Prostate gland (tissue), 2 donors: ENCODE results near the gene RBM39. TPM values are rescaled to one million over a fixed set of nuclear protein-coding genes. Genes with fewer than 3 reads are reported as not detected.

Source experiments
- DNase-seq: peaks from one replicate; pipeline ENCODE4 v3.0.0-alpha.2; 2019; ENCODE audit warnings: low spot score
- H3K27ac ChIP-seq, 2 donors: fragments of 200-600 bp; sonication (generic); 2 replicates each; pipeline ENCODE4 v1.5.1; 2017 to 2019
- H3K27me3 ChIP-seq: fragments of 200-600 bp; sonication (generic); replicated peaks from 2 replicates; pipeline ENCODE4 v1.5.1; 2019; ENCODE audit not compliant: insufficient read depth
- H3K36me3 ChIP-seq, 2 donors: fragments of 200-600 bp; sonication (generic); 1 replicate in 1 of 2; 2 replicates in 1 of 2; pipeline versions ENCODE4 v1.5.1 to v1.8.1; 2017 to 2019
- H3K4me1 ChIP-seq: fragments of 200-600 bp; sonication (generic); replicated peaks from 2 replicates; pipeline ENCODE4 v1.5.1; 2019
- H3K4me3 ChIP-seq, 2 donors: fragments of 200-600 bp; sonication (generic); 2 replicates each; pipeline ENCODE4 v1.5.1; 2017 to 2019
- H3K9me3 ChIP-seq: fragments of 200-600 bp; sonication (generic); 2 replicates; pipeline ENCODE4 v1.5.1; 2017
- CTCF ChIP-seq, 4 experiments: fragments of 200-600 bp in 2 of 4; fragments of 450-650 bp in 2 of 4; sonication (generic) in 2 of 4; IDR thresholded peaks; 1 replicate in 3 of 4; 2 replicates in 1 of 4; pipeline ENCODE4 v1.5.1; 2016 to 2019; ENCODE audit warnings: antibody characterized with exemption in 4 of 4, mild to moderate bottlenecking in 2 of 4, moderate library complexity in 2 of 4
- POLR2A ChIP-seq: fragments of 450-650 bp; IDR thresholded peaks from one replicate; pipeline ENCODE4 v1.6.1; 2016; ENCODE audit warnings: antibody characterized with exemption, mild to moderate bottlenecking
- POLR2AphosphoS5 ChIP-seq: sonication (generic); formaldehyde crosslinking; IDR thresholded peaks from one replicate; pipeline ENCODE4 v1.6.1; 2017; ENCODE audit warnings: antibody characterized with exemption
- WGBS: methylation state at CpG from one replicate; pipeline ENCODE4 v1.1.5; 2018; 5-methylcytosine and 5-hydroxymethylcytosine counted together
- intact Hi-C: fragments of 100-400 bp; cut with DNase I; formaldehyde crosslinking; loops from one replicate; pipeline ENCODE4 v1.14.2; 2022
- total RNA-seq, 2 donors: library from RNA; depleted of rRNA; stranded (reverse); fragments of >200 nt; gene quantifications; one replicate each; pipeline ENCODE4 v1.1.0, GENCODE V29; 2016

RBM39 gene
- total RNA-seq, 2 donors from 2014 or later: 228 to 235 TPM

DNA sequence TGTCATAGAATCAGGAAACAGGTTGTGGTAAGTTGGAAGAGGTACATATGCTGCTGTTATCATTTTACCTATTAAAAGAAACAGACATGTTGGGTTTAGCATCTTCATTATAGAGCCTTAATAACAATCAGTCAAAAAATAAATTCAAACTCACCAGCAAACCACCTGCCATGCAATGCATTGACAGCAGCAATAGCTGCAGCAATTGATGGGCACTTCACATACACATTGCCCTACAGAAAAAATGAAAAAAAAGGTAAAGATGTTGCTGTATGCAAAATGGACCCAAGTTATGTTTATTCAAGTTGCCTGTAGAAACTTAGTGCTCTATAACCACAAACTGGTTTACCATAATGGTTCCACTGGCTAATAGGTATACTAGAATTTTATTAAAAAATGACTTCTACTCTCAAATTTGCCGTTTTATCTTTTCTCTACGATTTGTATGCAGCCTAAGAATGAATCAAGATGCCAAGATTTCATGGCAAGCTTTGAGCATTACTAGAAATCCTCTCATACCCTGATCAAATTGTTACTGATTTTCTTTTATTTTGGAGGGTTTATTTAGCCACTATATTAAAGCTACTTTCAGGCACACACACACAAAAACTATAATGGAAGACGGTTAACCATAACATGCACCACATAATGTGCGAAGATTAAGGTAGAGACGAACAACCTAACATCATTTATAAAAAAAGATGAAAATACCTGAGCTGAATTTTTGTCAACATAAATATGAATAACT, 37.4 kb downstream of the RBM39 start:
- no peak overlapping the region for H3K4me3 ChIP-seq
- H3K9me3 ChIP-seq: no peaks in the 10 kb centered on the region
- no peak for TF ChIP-seq CTCF (IDR thresholded peaks at IDR 0.05)
- TF ChIP-seq POLR2AphosphoS5: no peak
- intact Hi-C loops: no loop called here
- H3K27ac ChIP-seq: no peak overlapping the region
- no peak for DNase-seq
- H3K4me1 ChIP-seq: no peaks in the 10 kb centered on the region
- H3K36me3 ChIP-seq: peaks cover 4 to 16% of the 10 kb centered on the region in 2 donors
- WGBS: 87% methylated on average over 5 of the region's 5 CpGs
- H3K27me3 ChIP-seq: no peaks in the 10 kb centered on the region

GRCh38 chr20:35702824-35703695, 39.0 kb downstream of the RBM39 start:
- intact Hi-C loops: no loop called here
- DNase-seq: no peak
- Histone ChIP-seq H3K9me3 (no peaks in the 10 kb centered on the region), H3K36me3 (peaks cover 4 to 16% of the 10 kb centered on the region in 2 donors), H3K27me3 (no peaks in the 10 kb centered on the region), H3K27ac (no peak overlapping the region), H3K4me1 (no peaks in the 10 kb centered on the region), H3K4me3 (no peak overlapping the region)
- WGBS: 61% methylated on average over 4 of the region's 4 CpGs
- TF ChIP-seq POLR2A (no peak), CTCF (IDR thresholded peaks at IDR 0.05) (no peak), POLR2AphosphoS5 (no peak)

GRCh38 chr20:35702051-35702823, 39.8 kb downstream of the RBM39 start:
- Histone ChIP-seq H3K4me3 (no peak overlapping the region), H3K4me1 (no peaks in the 10 kb centered on the region), H3K9me3 (no peaks in the 10 kb centered on the region), H3K27me3 (no peaks in the 10 kb centered on the region), H3K27ac (no peak overlapping the region), H3K36me3 (peaks cover 4 to 16% of the 10 kb centered on the region in 2 donors)
- no peak for DNase-seq
- WGBS: 79% methylated on average over 12 of the region's 12 CpGs
- intact Hi-C loops: no loop called here
- TF ChIP-seq POLR2A (no peak), CTCF (IDR thresholded peaks at IDR 0.05) (no peak), POLR2AphosphoS5 (no peak)

GRCh38 chr20:35700625-35701148, 41.4 kb downstream of the RBM39 start:
- Histone ChIP-seq H3K4me3 (no peak overlapping the region), H3K27me3 (no peaks in the 10 kb centered on the region), H3K4me1 (no peaks in the 10 kb centered on the region), H3K36me3 (peaks cover 10 to 11% of the 10 kb centered on the region in 2 donors), H3K9me3 (no peaks in the 10 kb centered on the region), H3K27ac (peak overlapping the region in 1 of 2 donors; percentile 2)
- intact Hi-C loops: no loop called here
- no peak for DNase-seq
- TF ChIP-seq POLR2AphosphoS5 (no peak), CTCF (IDR thresholded peaks at IDR 0.05) (no peak), POLR2A (no peak)
- 97% methylated on average over 7 of the region's 7 CpGs for WGBS
